Neural cell (in vitro differentiated cells): ENCODE measurements around the gene RASSF4.

Experiments
- EP300 ChIP-seq: fragments of 450-650 bp; conservative IDR thresholded peaks from 2 replicates; pipeline ENCODE4 v1.6.1; 2014; ENCODE audit warnings: antibody characterized with exemption, mild to moderate bottlenecking, moderate library complexity; ENCODE audit not compliant: poor library complexity, severe bottlenecking
- RAD21 ChIP-seq: fragments of 450-650 bp; conservative IDR thresholded peaks from 2 replicates; pipeline ENCODE4 v1.6.1; 2014; ENCODE audit warnings: antibody characterized with exemption, mild to moderate bottlenecking, moderate library complexity
- TF ChIP-seq, protein P1 (sequence below): fragments of 450-650 bp; IDR thresholded peaks from 2 replicates; pipeline ENCODE4 v1.5.1; 2014; ENCODE audit warnings: antibody characterized with exemption, mild to moderate bottlenecking, moderate library complexity; ENCODE audit not compliant: poor library complexity, severe bottlenecking

DNA sequence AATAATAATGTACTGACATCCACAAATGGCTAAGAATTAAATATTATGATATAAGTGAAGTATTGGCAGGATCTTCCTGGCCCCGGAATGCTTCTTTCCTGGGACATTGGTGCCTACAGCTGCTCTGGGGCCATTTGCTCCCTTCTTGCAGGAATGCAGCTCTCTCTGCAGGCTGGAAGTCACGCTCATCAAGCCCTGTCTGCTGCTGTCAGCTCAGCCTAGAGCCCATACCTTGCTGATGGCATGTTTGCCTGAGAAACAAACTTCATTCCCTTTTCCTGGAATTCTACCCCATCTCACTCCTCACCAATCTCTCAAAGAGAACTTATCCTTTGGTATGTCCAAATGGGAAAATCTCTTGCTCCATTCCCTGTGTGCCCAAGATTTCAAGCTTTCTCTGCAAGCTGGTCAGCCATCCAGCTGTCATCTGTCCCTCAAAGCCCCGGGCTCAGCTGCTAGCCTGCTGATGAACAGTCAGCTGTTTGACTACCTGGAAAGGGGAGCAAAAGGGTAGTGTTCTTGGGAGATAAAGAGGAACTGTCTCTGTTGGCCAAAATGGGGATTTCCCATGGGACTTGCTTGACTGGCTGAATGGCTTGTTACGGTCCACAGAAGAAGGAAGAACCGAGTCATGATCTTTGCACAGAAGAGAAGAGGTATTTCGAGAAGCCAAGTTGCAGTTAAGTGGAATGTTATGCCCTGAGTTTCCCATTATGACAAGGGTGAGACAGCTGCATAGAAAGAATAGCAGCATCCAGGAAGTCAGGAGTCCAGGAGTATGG lies 12.0 kb upstream of the RASSF4 start:
- TF ChIP-seq, protein P1, sequence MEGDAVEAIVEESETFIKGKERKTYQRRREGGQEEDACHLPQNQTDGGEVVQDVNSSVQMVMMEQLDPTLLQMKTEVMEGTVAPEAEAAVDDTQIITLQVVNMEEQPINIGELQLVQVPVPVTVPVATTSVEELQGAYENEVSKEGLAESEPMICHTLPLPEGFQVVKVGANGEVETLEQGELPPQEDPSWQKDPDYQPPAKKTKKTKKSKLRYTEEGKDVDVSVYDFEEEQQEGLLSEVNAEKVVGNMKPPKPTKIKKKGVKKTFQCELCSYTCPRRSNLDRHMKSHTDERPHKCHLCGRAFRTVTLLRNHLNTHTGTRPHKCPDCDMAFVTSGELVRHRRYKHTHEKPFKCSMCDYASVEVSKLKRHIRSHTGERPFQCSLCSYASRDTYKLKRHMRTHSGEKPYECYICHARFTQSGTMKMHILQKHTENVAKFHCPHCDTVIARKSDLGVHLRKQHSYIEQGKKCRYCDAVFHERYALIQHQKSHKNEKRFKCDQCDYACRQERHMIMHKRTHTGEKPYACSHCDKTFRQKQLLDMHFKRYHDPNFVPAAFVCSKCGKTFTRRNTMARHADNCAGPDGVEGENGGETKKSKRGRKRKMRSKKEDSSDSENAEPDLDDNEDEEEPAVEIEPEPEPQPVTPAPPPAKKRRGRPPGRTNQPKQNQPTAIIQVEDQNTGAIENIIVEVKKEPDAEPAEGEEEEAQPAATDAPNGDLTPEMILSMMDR = no peak
- TF ChIP-seq EP300 (no peak), RAD21 (no peak)
